HPDE6-E6E7 (cell line): ENCODE measurements around the gene STRN.
"Not testable (repeated sequence)": the region's sequence is repeated elsewhere in the genome, so short reads cannot be mapped to it uniquely, and the experiment has no call there.

Source experiments
- DNase-seq: peaks from one replicate; pipeline ENCODE4 v3.0.0; 2011; ENCODE audit warnings: missing footprints; ENCODE audit errors: extremely low spot score

Gene STRN

GRCh38 chr2:36915627-36916026, 50.7 kb downstream of the STRN start:
- no peak for DNase-seq

GRCh38 chr2:36912695-36913094, 53.6 kb downstream of the STRN start:
- DNase-seq = no peak

GRCh38 chr2:36911012-36911411, 55.3 kb downstream of the STRN start:
- no peak for DNase-seq

- no peak for DNase-seq
These were observed 60.1 kb downstream of the STRN start for GRCh38 chr2:36906277-36906676.

GRCh38 chr2:36904636-36905035, 61.7 kb downstream of the STRN start:
- no peak for DNase-seq

GRCh38 chr2:36902385-36903120, 63.8 kb downstream of the STRN start:
- DNase-seq = no peak

GRCh38 chr2:36892805-36893204, 73.5 kb downstream of the STRN start:
- no peak for DNase-seq

- peak; percentile 82 for DNase-seq
These were observed 76.5 kb downstream of the STRN start for GRCh38 chr2:36889795-36890194.

GRCh38 chr2:36887095-36887494, 79.2 kb downstream of the STRN start:
- not testable (repeated sequence) for DNase-seq

- no peak for DNase-seq
These were observed 79.7 kb downstream of the STRN start for GRCh38 chr2:36886664-36887063.

- no peak for DNase-seq
These were observed 80.7 kb downstream of the STRN start for GRCh38 chr2:36885605-36886004.

- DNase-seq = no peak
These were observed 83.8 kb downstream of the STRN start for GRCh38 chr2:36882532-36882931.

GRCh38 chr2:36881816-36882215, 84.5 kb downstream of the STRN start:
- DNase-seq = no peak

GRCh38 chr2:36878429-36878828, 87.9 kb downstream of the STRN start:
- no peak for DNase-seq

- no peak for DNase-seq
These were observed 95.1 kb downstream of the STRN start for GRCh38 chr2:36871068-36871707.

GRCh38 chr2:36869606-36870005, 96.7 kb downstream of the STRN start:
- DNase-seq = no peak

- no peak for DNase-seq
These were observed 104.4 kb downstream of the STRN start for GRCh38 chr2:36861896-36862295.

GRCh38 chr2:36859366-36859792, 107.0 kb downstream of the STRN start:
- no peak for DNase-seq

- DNase-seq = no peak
These were observed 107.6 kb downstream of the STRN start for GRCh38 chr2:36858551-36859365.

GRCh38 chr2:36857713-36858112, 108.6 kb downstream of the STRN start:
- DNase-seq = no peak

- no peak for DNase-seq
These were observed 110.9 kb downstream of the STRN start for GRCh38 chr2:36855429-36855828.

- no peak for DNase-seq
These were observed 112.1 kb downstream of the STRN start for GRCh38 chr2:36854241-36854640.

GRCh38 chr2:36849265-36849664, 117.1 kb downstream of the STRN start:
- no peak for DNase-seq
